HepG2 (cell line): Measurements from ENCODE around the gene GDF7. TPM values are rescaled to one million over a fixed set of nuclear protein-coding genes. Genes with fewer than 3 reads are reported as not detected.

Source experiments
- ARID2 ChIP-seq: sonication (generic); formaldehyde crosslinking; IDR thresholded peaks from 2 replicates; pipeline ENCODE4 v1.8.1; 2022; ENCODE audit warnings: mild to moderate bottlenecking, missing genetic modification reagents, borderline replicate concordance
- CHD2 ChIP-seq: IDR thresholded peaks from 2 replicates; pipeline ENCODE4 v1.6.1; 2011; ENCODE audit warnings: low read depth, low read length, improper control_type of control experiment
- HCFC1 ChIP-seq: fragments of 150-350 bp; IDR thresholded peaks from 2 replicates; pipeline ENCODE4 v1.6.1; 2014; ENCODE audit warnings: low read depth, low read length
- JUN ChIP-seq: sonication (generic); formaldehyde crosslinking; IDR thresholded peaks from 2 replicates; pipeline ENCODE4 v1.4.0; 2020; ENCODE audit warnings: mild to moderate bottlenecking, missing genetic modification reagents
- KAT2B ChIP-seq: fragments of 150-350 bp; IDR thresholded peaks from 2 replicates; pipeline ENCODE4 v1.6.1; 2014; ENCODE audit warnings: low read depth, low read length, borderline replicate concordance
- MED8 ChIP-seq: sonication (generic); formaldehyde crosslinking; IDR thresholded peaks from 2 replicates; pipeline ENCODE4 v1.8.1; 2023; ENCODE audit warnings: mild to moderate bottlenecking, missing genetic modification reagents; ENCODE audit not compliant: insufficient replicate concordance
- MTA1 ChIP-seq: sonication (generic); formaldehyde crosslinking; IDR thresholded peaks from 2 replicates; pipeline ENCODE4 v1.4.0; 2020; ENCODE audit warnings: missing genetic modification reagents, mild to moderate bottlenecking, borderline replicate concordance
- NFRKB ChIP-seq: fragments of 450-650 bp; IDR thresholded peaks from 2 replicates; pipeline ENCODE4 v1.6.1; 2017
- NFYB ChIP-seq: sonication (generic); formaldehyde crosslinking; IDR thresholded peaks from 2 replicates; pipeline ENCODE4 v1.4.0; 2020; ENCODE audit warnings: missing genetic modification reagents
- RBM39 ChIP-seq: fragments of 200-400 bp; formaldehyde crosslinking; IDR thresholded peaks from one replicate; pipeline ENCODE4 v1.6.1; 2018; ENCODE audit warnings: antibody characterized with exemption, mild to moderate bottlenecking, low read depth, low read length; ENCODE audit not compliant: poor library complexity, severe bottlenecking
- RFX1 ChIP-seq: fragments of 450-650 bp; IDR thresholded peaks from 2 replicates; pipeline ENCODE4 v1.6.1; 2017
- SP2 ChIP-seq: sonication (generic); formaldehyde crosslinking; IDR thresholded peaks from 2 replicates; pipeline ENCODE4 v1.5.1; 2020; ENCODE audit warnings: mild to moderate bottlenecking, missing genetic modification reagents
- SPEN ChIP-seq: sonication (generic); formaldehyde crosslinking; IDR thresholded peaks from 2 replicates; pipeline ENCODE4 v1.5.1; 2020; ENCODE audit warnings: low read depth, mild to moderate bottlenecking, missing genetic modification reagents
- ZMAT3 ChIP-seq: sonication (generic); formaldehyde crosslinking; conservative IDR thresholded peaks from 2 replicates; pipeline ENCODE4 v1.7.0; 2021; ENCODE audit warnings: missing genetic modification reagents
- ZNF232 ChIP-seq: sonication (generic); formaldehyde crosslinking; IDR thresholded peaks from 2 replicates; pipeline ENCODE4 v1.4.0; 2020; ENCODE audit warnings: missing genetic modification reagents, borderline replicate concordance
- ZNF468 ChIP-seq: sonication (generic); formaldehyde crosslinking; IDR thresholded peaks from 2 replicates; pipeline ENCODE4 v1.8.0; 2022; ENCODE audit warnings: mild to moderate bottlenecking, moderate library complexity, missing genetic modification reagents
- ZNF501 ChIP-seq: sonication (generic); formaldehyde crosslinking; IDR thresholded peaks from 2 replicates; pipeline ENCODE4 v1.5.1; 2020; ENCODE audit warnings: mild to moderate bottlenecking, moderate library complexity, missing genetic modification reagents
- ZNF558 ChIP-seq: sonication (generic); formaldehyde crosslinking; IDR thresholded peaks from 2 replicates; pipeline ENCODE4 v1.9.0; 2022; ENCODE audit warnings: mild to moderate bottlenecking, missing genetic modification reagents, borderline replicate concordance
- ZNF703 ChIP-seq: sonication (generic); formaldehyde crosslinking; IDR thresholded peaks from 2 replicates; pipeline ENCODE4 v1.5.1; 2020; ENCODE audit warnings: missing genetic modification reagents, mild to moderate bottlenecking, moderate library complexity, borderline replicate concordance
- ZNF780A ChIP-seq: sonication (generic); formaldehyde crosslinking; IDR thresholded peaks from 2 replicates; pipeline ENCODE4 v1.8.0; 2022; ENCODE audit warnings: mild to moderate bottlenecking, missing genetic modification reagents, moderate library complexity
- polyA plus RNA-seq, 8 experiments: library from polyadenylated mRNA; depleted of rRNA in 3 of 8; stranded (reverse) in 7 of 8; unstranded in 1 of 8; fragments of >200 nt; fragmentation: Illumina TruSeq in 4 of 8; extraction: Trizol in 4 of 8; gene quantifications; 2 replicates each; pipeline versions ENCODE4 v1.2.1 to v1.2.3, GENCODE V29; 2011 to 2016; ENCODE audit warnings: low read depth in 4 of 8, missing spikeins in 1 of 8, mixed read lengths in 1 of 8; ENCODE audit not compliant: insufficient read depth in 1 of 8
- total RNA-seq, 5 experiments: library from RNA; depleted of rRNA; stranded (reverse); fragments of >200 nt; fragmentation: Illumina TruSeq; extraction: Trizol; gene quantifications; 2 replicates each; pipeline ENCODE4 v1.2.3, GENCODE V29; 2016; ENCODE audit warnings: low read depth in 1 of 5
- TF ChIP-seq, protein P1 (sequence below): sonication (generic); formaldehyde crosslinking; IDR thresholded peaks from 2 replicates; pipeline ENCODE4 v1.4.0; 2020; ENCODE audit warnings: mild to moderate bottlenecking, missing genetic modification reagents
- TF ChIP-seq, protein P2 (sequence below): sonication (generic); formaldehyde crosslinking; IDR thresholded peaks from 2 replicates; pipeline ENCODE4 v1.8.0; 2022; ENCODE audit warnings: missing genetic modification reagents, low read depth, mild to moderate bottlenecking, borderline replicate concordance
- TF ChIP-seq, protein P3 (sequence below), 2 experiments: fragments of 450-650 bp in 1 of 2; sonication (generic) in 1 of 2; formaldehyde crosslinking; IDR thresholded peaks; 2 replicates each; pipeline versions ENCODE4 v1.5.0 to v1.8.0; 2020 to 2022; ENCODE audit warnings: mild to moderate bottlenecking in 1 of 2, missing genetic modification reagents in 1 of 2
- TF ChIP-seq, protein P4 (sequence below): sonication (generic); formaldehyde crosslinking; IDR thresholded peaks from 2 replicates; pipeline ENCODE4 v1.8.0; 2022; ENCODE audit warnings: mild to moderate bottlenecking, missing genetic modification reagents, borderline replicate concordance
- TF ChIP-seq, protein P5 (sequence below): sonication (generic); formaldehyde crosslinking; IDR thresholded peaks from 2 replicates; pipeline ENCODE4 v1.4.0; 2020; ENCODE audit warnings: low read depth, mild to moderate bottlenecking, missing genetic modification reagents

Gene GDF7
- total and polyA plus RNA-seq, 2 of the 13 experiments (the other 11 are each of a cell fraction or from before 2014, with no cell fraction given) = 1.6 to 15.0 TPM

DNA sequence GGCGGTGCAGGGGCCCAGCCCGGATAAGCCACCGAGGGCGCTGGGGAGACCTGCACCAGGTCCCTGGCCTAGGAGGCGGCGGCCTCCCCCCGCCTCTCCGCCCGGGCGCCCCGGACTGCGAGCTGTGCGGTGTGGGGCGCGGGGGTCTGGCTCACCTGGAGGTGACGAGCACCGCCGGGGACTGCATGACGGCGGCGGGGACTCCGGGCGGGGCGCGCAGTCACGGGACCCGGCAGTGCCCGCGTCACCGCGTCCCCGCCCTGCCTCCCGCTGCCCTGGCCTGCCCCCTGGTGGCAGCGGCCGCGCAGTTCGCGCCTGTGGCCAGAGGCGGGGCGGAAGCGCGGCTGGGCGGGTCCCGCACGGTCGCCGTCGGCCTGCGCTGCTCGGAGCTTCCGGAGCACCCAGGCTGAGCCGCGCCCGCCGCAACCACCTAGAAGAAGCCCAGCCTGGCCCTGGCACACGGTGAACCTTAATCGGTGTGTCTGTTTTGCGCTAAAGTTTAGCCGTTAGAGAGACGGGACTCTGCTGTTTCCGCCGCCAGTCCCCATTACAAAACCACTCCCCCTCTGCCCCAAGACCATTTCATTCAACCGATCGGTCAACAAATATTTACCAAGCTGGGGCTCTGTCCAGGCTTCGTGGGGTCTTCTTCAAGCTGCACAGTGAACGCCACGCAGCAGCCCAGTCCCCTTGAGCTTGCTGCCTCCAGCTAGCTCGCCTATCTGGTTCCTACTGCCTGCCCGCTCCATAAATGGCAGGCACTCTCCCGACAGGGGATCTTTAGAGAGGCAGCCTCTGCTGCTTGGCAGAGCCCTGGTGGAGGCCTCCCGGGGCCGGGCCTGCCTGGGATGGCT lies 15.8 kb upstream of the GDF7 start, which contains the start of gene HS1BP3 (continued):
- TF ChIP-seq, protein P1, sequence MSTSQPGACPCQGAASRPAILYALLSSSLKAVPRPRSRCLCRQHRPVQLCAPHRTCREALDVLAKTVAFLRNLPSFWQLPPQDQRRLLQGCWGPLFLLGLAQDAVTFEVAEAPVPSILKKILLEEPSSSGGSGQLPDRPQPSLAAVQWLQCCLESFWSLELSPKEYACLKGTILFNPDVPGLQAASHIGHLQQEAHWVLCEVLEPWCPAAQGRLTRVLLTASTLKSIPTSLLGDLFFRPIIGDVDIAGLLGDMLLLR = peak; percentile 88
- TF ChIP-seq NFYB (CRISPR knock-in tag) (no peak), ZNF468 (CRISPR knock-in tag) (no peak), HCFC1 (peak; percentile 23), MTA1 (CRISPR knock-in tag) (peak; percentile 67; the same call in 1 of the 2 replicates), RFX1 (no peak), SPEN (peak; percentile 95), ZNF558 (CRISPR knock-in tag) (peak; percentile 62; the same call in 1 of the 2 replicates), RBM39 (peak; percentile 89), KAT2B (no peak), ZNF703 (CRISPR knock-in tag) (no peak), ZNF780A (CRISPR knock-in tag) (no peak), JUN (CRISPR knock-in tag) (peak; percentile 84), ZNF501 (CRISPR knock-in tag) (peak; percentile 54), ZNF232 (CRISPR knock-in tag) (peak; percentile 63), ZMAT3 (peak; percentile 56; the same call in 1 of the 2 replicates), CHD2 (no peak; the same call in 1 of the 2 replicates), NFRKB (no peak), SP2 (CRISPR knock-in tag) (no peak), ARID2 (CRISPR knock-in tag) (peak; percentile 15), MED8 (peak; percentile 62)
- TF ChIP-seq, protein P2, sequence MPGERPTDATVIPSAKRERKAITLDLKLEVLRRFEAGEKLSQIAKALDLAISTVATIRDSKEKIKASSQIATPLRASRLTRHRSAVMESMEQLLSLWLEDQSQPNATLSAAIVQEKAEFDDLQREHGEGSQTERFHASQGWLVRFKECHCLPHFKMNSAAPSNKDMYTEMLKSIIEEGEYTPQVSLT (CRISPR knock-in tag) = no peak; the same call in 1 of the 2 replicates
- TF ChIP-seq, protein P3, sequence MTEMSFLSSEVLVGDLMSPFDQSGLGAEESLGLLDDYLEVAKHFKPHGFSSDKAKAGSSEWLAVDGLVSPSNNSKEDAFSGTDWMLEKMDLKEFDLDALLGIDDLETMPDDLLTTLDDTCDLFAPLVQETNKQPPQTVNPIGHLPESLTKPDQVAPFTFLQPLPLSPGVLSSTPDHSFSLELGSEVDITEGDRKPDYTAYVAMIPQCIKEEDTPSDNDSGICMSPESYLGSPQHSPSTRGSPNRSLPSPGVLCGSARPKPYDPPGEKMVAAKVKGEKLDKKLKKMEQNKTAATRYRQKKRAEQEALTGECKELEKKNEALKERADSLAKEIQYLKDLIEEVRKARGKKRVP (CRISPR knock-in tag; IDR thresholded peaks at IDR 0.05) = peak in 1 of 2 experiments; percentile 70; a peak in 2 of 4 replicates
- TF ChIP-seq, protein P4, sequence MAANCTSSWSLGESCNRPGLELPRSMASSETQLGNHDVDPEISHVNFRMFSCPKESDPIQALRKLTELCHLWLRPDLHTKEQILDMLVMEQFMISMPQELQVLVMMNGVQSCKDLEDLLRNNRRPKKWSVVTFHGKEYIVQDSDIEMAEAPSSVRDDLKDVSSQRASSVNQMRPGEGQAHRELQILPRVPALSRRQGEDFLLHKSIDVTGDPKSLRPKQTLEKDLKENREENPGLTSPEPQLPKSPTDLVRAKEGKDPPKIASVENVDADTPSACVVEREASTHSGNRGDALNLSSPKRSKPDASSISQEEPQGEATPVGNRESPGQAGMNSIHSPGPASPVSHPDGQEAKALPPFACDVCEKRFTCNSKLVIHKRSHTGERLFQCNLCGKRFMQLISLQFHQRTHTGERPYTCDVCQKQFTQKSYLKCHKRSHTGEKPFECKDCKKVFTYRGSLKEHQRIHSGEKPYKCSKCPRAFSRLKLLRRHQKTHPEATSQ (CRISPR knock-in tag) = peak; percentile 7; the same call in 1 of the 2 replicates
- TF ChIP-seq, protein P5, sequence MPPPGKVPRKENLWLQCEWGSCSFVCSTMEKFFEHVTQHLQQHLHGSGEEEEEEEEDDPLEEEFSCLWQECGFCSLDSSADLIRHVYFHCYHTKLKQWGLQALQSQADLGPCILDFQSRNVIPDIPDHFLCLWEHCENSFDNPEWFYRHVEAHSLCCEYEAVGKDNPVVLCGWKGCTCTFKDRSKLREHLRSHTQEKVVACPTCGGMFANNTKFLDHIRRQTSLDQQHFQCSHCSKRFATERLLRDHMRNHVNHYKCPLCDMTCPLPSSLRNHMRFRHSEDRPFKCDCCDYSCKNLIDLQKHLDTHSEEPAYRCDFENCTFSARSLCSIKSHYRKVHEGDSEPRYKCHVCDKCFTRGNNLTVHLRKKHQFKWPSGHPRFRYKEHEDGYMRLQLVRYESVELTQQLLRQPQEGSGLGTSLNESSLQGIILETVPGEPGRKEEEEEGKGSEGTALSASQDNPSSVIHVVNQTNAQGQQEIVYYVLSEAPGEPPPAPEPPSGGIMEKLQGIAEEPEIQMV (CRISPR knock-in tag) = peak; percentile 81
